ENCODE results near the gene CUTC.

Gene CUTC

GRCh38 chr10:99804471-99804870 is 72.4 kb downstream of the CUTC start:
- H3K4me3 ChIP-seq (ENCODE audit: low read length, poor library complexity, severe bottlenecking): no peak overlapping the region

DNA sequence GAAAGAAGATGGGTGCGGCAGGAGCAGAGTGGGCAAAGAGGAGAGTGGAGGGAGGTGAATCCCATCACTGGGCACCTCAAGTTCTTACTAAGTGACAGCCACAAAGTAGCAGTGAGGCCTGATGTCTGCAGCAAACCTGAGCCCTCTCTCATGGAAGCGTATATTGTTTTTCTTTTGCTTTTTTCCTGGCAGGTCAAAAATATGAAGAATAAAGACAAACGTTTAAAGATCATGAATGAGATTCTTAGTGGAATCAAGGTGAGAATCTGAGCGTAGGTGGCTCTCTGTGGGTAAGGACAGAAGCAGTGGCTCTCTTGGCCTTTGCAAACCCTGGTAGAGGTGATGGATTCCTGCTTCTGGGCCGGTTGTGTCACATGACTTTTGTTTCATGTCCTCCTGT is 73.2 kb downstream of the CUTC start:
- no peaks in the 10 kb centered on the region for H4K20me1 ChIP-seq (ENCODE audit: insufficient read depth, low read length, poor library complexity, severe bottlenecking)
- H2AFZ ChIP-seq (ENCODE audit: low read length): no peak overlapping the region
- no peaks in the 10 kb centered on the region for H3K9me2 ChIP-seq (replicated peaks; ENCODE audit: low read depth, low read length)
- H3K79me2 ChIP-seq (ENCODE audit: insufficient read depth, low read length): no peaks in the 10 kb centered on the region
- no peaks in the 10 kb centered on the region for H3K36me3 ChIP-seq (ENCODE audit: insufficient read depth, low read length)
- no peaks in the 10 kb centered on the region for H3K9me3 ChIP-seq (ENCODE audit: insufficient read depth, low read depth, low read length)
- no peak overlapping the region for H3K9ac ChIP-seq (ENCODE audit: low read depth, low read length, poor library complexity, severe bottlenecking)
- no peaks in the 10 kb centered on the region for H3F3A ChIP-seq (ENCODE audit: low read depth)
- H3K27me3 ChIP-seq (ENCODE audit: insufficient read depth, low read length, poor library complexity, severe bottlenecking): no peaks in the 10 kb centered on the region
- H3K4me3 ChIP-seq (ENCODE audit: low read length, poor library complexity, severe bottlenecking): no peak overlapping the region
- TF ChIP-seq, protein P1, sequence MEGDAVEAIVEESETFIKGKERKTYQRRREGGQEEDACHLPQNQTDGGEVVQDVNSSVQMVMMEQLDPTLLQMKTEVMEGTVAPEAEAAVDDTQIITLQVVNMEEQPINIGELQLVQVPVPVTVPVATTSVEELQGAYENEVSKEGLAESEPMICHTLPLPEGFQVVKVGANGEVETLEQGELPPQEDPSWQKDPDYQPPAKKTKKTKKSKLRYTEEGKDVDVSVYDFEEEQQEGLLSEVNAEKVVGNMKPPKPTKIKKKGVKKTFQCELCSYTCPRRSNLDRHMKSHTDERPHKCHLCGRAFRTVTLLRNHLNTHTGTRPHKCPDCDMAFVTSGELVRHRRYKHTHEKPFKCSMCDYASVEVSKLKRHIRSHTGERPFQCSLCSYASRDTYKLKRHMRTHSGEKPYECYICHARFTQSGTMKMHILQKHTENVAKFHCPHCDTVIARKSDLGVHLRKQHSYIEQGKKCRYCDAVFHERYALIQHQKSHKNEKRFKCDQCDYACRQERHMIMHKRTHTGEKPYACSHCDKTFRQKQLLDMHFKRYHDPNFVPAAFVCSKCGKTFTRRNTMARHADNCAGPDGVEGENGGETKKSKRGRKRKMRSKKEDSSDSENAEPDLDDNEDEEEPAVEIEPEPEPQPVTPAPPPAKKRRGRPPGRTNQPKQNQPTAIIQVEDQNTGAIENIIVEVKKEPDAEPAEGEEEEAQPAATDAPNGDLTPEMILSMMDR (conservative IDR thresholded peaks at IDR 0.05; ENCODE audit: low read length): no peak
- TF ChIP-seq EZH2phosphoT487 (IDR thresholded peaks at IDR 0.05; ENCODE audit: borderline replicate concordance): no peak
- no peaks in the 10 kb centered on the region for H3K4me1 ChIP-seq (ENCODE audit: insufficient read depth, low read length, poor library complexity, severe bottlenecking)
- no peak overlapping the region for H3K4me2 ChIP-seq (ENCODE audit: low read depth, low read length, poor library complexity, severe bottlenecking)

More at GRCh38 chr10:99804471-99804870, 72.4 kb downstream of the CUTC start:
- Histone ChIP-seq H2AFZ (ENCODE audit: low read length) (no peak overlapping the region), H3F3A (ENCODE audit: low read depth) (no peaks in the 10 kb centered on the region), H3K9ac (ENCODE audit: low read depth, low read length, poor library complexity, severe bottlenecking) (no peak overlapping the region), H3K4me2 (ENCODE audit: low read depth, low read length, poor library complexity, severe bottlenecking) (no peak overlapping the region), H3K36me3 (ENCODE audit: insufficient read depth, low read length) (no peaks in the 10 kb centered on the region), H3K27me3 (ENCODE audit: insufficient read depth, low read length, poor library complexity, severe bottlenecking) (no peaks in the 10 kb centered on the region), H3K4me1 (ENCODE audit: insufficient read depth, low read length, poor library complexity, severe bottlenecking) (no peaks in the 10 kb centered on the region), H4K20me1 (ENCODE audit: insufficient read depth, low read length, poor library complexity, severe bottlenecking) (no peaks in the 10 kb centered on the region), H3K79me2 (ENCODE audit: insufficient read depth, low read length) (no peaks in the 10 kb centered on the region), H3K9me3 (ENCODE audit: insufficient read depth, low read depth, low read length) (no peaks in the 10 kb centered on the region), H3K9me2 (replicated peaks; ENCODE audit: low read depth, low read length) (no peaks in the 10 kb centered on the region)
- TF ChIP-seq, protein P1 (conservative IDR thresholded peaks at IDR 0.05; ENCODE audit: low read length): no peak
- TF ChIP-seq EZH2phosphoT487 (IDR thresholded peaks at IDR 0.05; ENCODE audit: borderline replicate concordance): no peak

Measured in Loucy (cell line).